ENCODE results near the gene SLIT3.

- TF ChIP-seq CTCF (IDR thresholded peaks at IDR 0.05) = no peak
- no peak for TF ChIP-seq EZH2 (IDR thresholded peaks at IDR 0.05)
- no peak for TF ChIP-seq EZH2phosphoT487 (IDR thresholded peaks at IDR 0.05)
These were observed 328.2 kb downstream of the SLIT3 start for GRCh38 chr5:168972731-168973130.
